Activated naive CD8-positive, alpha-beta T cell treated with anti-CD3 and anti-CD28 coated beads for 36 hours (primary cell): Measurements from ENCODE around the gene CALML5. TPM values are rescaled to one million over a fixed set of nuclear protein-coding genes. Genes with fewer than 3 reads are reported as not detected.

Source experiments
- DNase-seq: peaks from one replicate; pipeline ENCODE4 v3.0.0; 2021
- H3K27ac Mint-ChIP-seq: one replicate; pipeline ENCODE4 v1.8.0; 2022; ENCODE audit warnings: mild to moderate bottlenecking, moderate library complexity, mixed read lengths
- H3K27me3 Mint-ChIP-seq: one replicate; pipeline ENCODE4 v1.8.0; 2022; ENCODE audit warnings: mild to moderate bottlenecking, mixed read lengths
- H3K36me3 Mint-ChIP-seq: one replicate; pipeline ENCODE4 v1.8.0; 2021; ENCODE audit warnings: mild to moderate bottlenecking, mixed read lengths
- H3K4me1 Mint-ChIP-seq: one replicate; pipeline ENCODE4 v1.8.0; 2021; ENCODE audit warnings: mixed read lengths
- H3K4me3 Mint-ChIP-seq: one replicate; pipeline ENCODE4 v1.8.0; 2022; ENCODE audit warnings: mild to moderate bottlenecking, moderate library complexity, mixed read lengths
- H3K9me3 Mint-ChIP-seq: one replicate; pipeline ENCODE4 v1.8.0; 2022; ENCODE audit warnings: mixed read lengths
- total RNA-seq, 2 experiments: library from RNA; stranded (reverse); gene quantifications; one replicate each; pipeline ENCODE4 v1.2.3, GENCODE V29; 2021

Gene CALML5
- total RNA-seq, 2 experiments from 2014 or later: not detected

GRCh38 chr10:5512331-5512730, 13.0 kb upstream of the CALML5 start:
- Mint-ChIP-seq H3K27ac (no peak overlapping the region), H3K4me1 (peaks cover 10% of the 10 kb centered on the region), H3K4me3 (no peak overlapping the region), H3K27me3 (no peaks in the 10 kb centered on the region), H3K9me3 (no peaks in the 10 kb centered on the region), H3K36me3 (no peaks in the 10 kb centered on the region)
- DNase-seq: no peak

GRCh38 chr10:5511885-5512280, 12.5 kb upstream of the CALML5 start:
- H3K4me3 Mint-ChIP-seq: no peak overlapping the region
- H3K4me1 Mint-ChIP-seq: peaks cover 10% of the 10 kb centered on the region
- DNase-seq: no peak
- H3K27ac Mint-ChIP-seq: no peak overlapping the region
- H3K27me3 Mint-ChIP-seq: no peaks in the 10 kb centered on the region
- H3K36me3 Mint-ChIP-seq: no peaks in the 10 kb centered on the region
- no peaks in the 10 kb centered on the region for H3K9me3 Mint-ChIP-seq

GRCh38 chr10:5511231-5511884, 12.0 kb upstream of the CALML5 start:
- H3K4me1 Mint-ChIP-seq: peaks cover 10% of the 10 kb centered on the region
- DNase-seq: no peak

GRCh38 chr10:5510281-5511072, 11.1 kb upstream of the CALML5 start:
- Mint-ChIP-seq H3K4me1 (peaks cover 10% of the 10 kb centered on the region), H3K36me3 (no peaks in the 10 kb centered on the region), H3K27me3 (no peaks in the 10 kb centered on the region), H3K27ac (no peak overlapping the region), H3K4me3 (no peak overlapping the region), H3K9me3 (no peaks in the 10 kb centered on the region)
- no peak for DNase-seq

More at GRCh38 chr10:5511231-5511884, 12.0 kb upstream of the CALML5 start:
- Mint-ChIP-seq H3K4me3 (no peak overlapping the region), H3K9me3 (no peaks in the 10 kb centered on the region), H3K36me3 (no peaks in the 10 kb centered on the region), H3K27ac (no peak overlapping the region), H3K27me3 (no peaks in the 10 kb centered on the region)

GRCh38 chr10:5509691-5510090, 10.3 kb upstream of the CALML5 start:
- Mint-ChIP-seq H3K4me3 (no peak overlapping the region), H3K4me1 (peaks cover 10% of the 10 kb centered on the region), H3K9me3 (no peaks in the 10 kb centered on the region), H3K36me3 (no peaks in the 10 kb centered on the region), H3K27me3 (no peaks in the 10 kb centered on the region), H3K27ac (no peak overlapping the region)
- no peak for DNase-seq

GRCh38 chr10:5509236-5509635, 9.9 kb upstream of the CALML5 start:
- no peaks in the 10 kb centered on the region for H3K36me3 Mint-ChIP-seq
- no peak overlapping the region for H3K4me3 Mint-ChIP-seq
- no peak for DNase-seq
- H3K9me3 Mint-ChIP-seq: no peaks in the 10 kb centered on the region
- no peaks in the 10 kb centered on the region for H3K27me3 Mint-ChIP-seq
- H3K4me1 Mint-ChIP-seq: peaks cover 10% of the 10 kb centered on the region
- H3K27ac Mint-ChIP-seq: no peak overlapping the region

GRCh38 chr10:5508786-5509185, 9.4 kb upstream of the CALML5 start:
- Mint-ChIP-seq H3K4me3 (no peak overlapping the region), H3K9me3 (no peaks in the 10 kb centered on the region), H3K27me3 (no peaks in the 10 kb centered on the region), H3K27ac (no peak overlapping the region), H3K36me3 (no peaks in the 10 kb centered on the region), H3K4me1 (peaks cover 10% of the 10 kb centered on the region)
- DNase-seq: no peak

- DNase-seq: no peak
- H3K4me3 Mint-ChIP-seq: no peak overlapping the region
- H3K27ac Mint-ChIP-seq: no peak overlapping the region
- no peaks in the 10 kb centered on the region for H3K36me3 Mint-ChIP-seq
- H3K4me1 Mint-ChIP-seq: peaks cover 5% of the 10 kb centered on the region
- H3K27me3 Mint-ChIP-seq: no peaks in the 10 kb centered on the region
- H3K9me3 Mint-ChIP-seq: no peaks in the 10 kb centered on the region
Observed at GRCh38 chr10:5508161-5508604, 8.8 kb upstream of the CALML5 start.

GRCh38 chr10:5507649-5508131, 8.3 kb upstream of the CALML5 start:
- H3K4me1 Mint-ChIP-seq: no peaks in the 10 kb centered on the region
- no peak overlapping the region for H3K4me3 Mint-ChIP-seq
- H3K36me3 Mint-ChIP-seq: no peaks in the 10 kb centered on the region
- H3K27me3 Mint-ChIP-seq: no peaks in the 10 kb centered on the region
- H3K27ac Mint-ChIP-seq: no peak overlapping the region
- no peaks in the 10 kb centered on the region for H3K9me3 Mint-ChIP-seq
- DNase-seq: no peak

GRCh38 chr10:5506751-5507648, 7.6 kb upstream of the CALML5 start:
- H3K27me3 Mint-ChIP-seq: no peaks in the 10 kb centered on the region
- no peak for DNase-seq
- H3K4me1 Mint-ChIP-seq: no peaks in the 10 kb centered on the region
- no peaks in the 10 kb centered on the region for H3K36me3 Mint-ChIP-seq
- no peak overlapping the region for H3K27ac Mint-ChIP-seq
- H3K4me3 Mint-ChIP-seq: no peak overlapping the region
- no peaks in the 10 kb centered on the region for H3K9me3 Mint-ChIP-seq

- Mint-ChIP-seq H3K9me3 (no peaks in the 10 kb centered on the region), H3K4me1 (no peaks in the 10 kb centered on the region), H3K27me3 (no peaks in the 10 kb centered on the region), H3K27ac (no peak overlapping the region), H3K4me3 (no peak overlapping the region), H3K36me3 (no peaks in the 10 kb centered on the region)
- DNase-seq: no peak
Observed at GRCh38 chr10:5506246-5506645, 6.9 kb upstream of the CALML5 start.

- no peaks in the 10 kb centered on the region for H3K9me3 Mint-ChIP-seq
- H3K4me3 Mint-ChIP-seq: no peak overlapping the region
- H3K36me3 Mint-ChIP-seq: no peaks in the 10 kb centered on the region
- no peak overlapping the region for H3K27ac Mint-ChIP-seq
- H3K4me1 Mint-ChIP-seq: no peaks in the 10 kb centered on the region
- no peaks in the 10 kb centered on the region for H3K27me3 Mint-ChIP-seq
- DNase-seq: no peak
Observed at GRCh38 chr10:5504146-5505072, 5.0 kb upstream of the CALML5 start.

GRCh38 chr10:5503477-5503835, 4.1 kb upstream of the CALML5 start:
- no peaks in the 10 kb centered on the region for H3K27me3 Mint-ChIP-seq
- no peaks in the 10 kb centered on the region for H3K9me3 Mint-ChIP-seq
- no peak overlapping the region for H3K27ac Mint-ChIP-seq

More at GRCh38 chr10:5503477-5503835, 4.1 kb upstream of the CALML5 start:
- Mint-ChIP-seq H3K4me3 (no peak overlapping the region), H3K4me1 (no peaks in the 10 kb centered on the region), H3K36me3 (no peaks in the 10 kb centered on the region)
- no peak for DNase-seq
